ENCODE results near the gene ACTL7A.

The ACTL7A gene

GRCh38 chr9:108876425-108876824, 14.4 kb downstream of the ACTL7A start:
- Histone ChIP-seq H3K9me3 (ENCODE audit: insufficient read depth, low read length, severe bottlenecking) (no peaks in the 10 kb centered on the region), H3K36me3 (ENCODE audit: insufficient read depth, low read length) (peaks cover 79% of the 10 kb centered on the region), H3K27ac (ENCODE audit: low read length) (no peak overlapping the region), H3K4me3 (ENCODE audit: low read depth in 1 of 2, low read length in 2 of 2) (no peak overlapping the region), H3K4me2 (ENCODE audit: insufficient read depth, low read length) (no peak overlapping the region), H4K20me1 (ENCODE audit: insufficient read depth, low read length) (no peaks in the 10 kb centered on the region), H3K4me1 (ENCODE audit: insufficient read depth, low read length) (no peaks in the 10 kb centered on the region), H3K79me2 (ENCODE audit: insufficient read depth, low read length) (no peaks in the 10 kb centered on the region), H2AFZ (ENCODE audit: low read depth, low read length) (no peak overlapping the region), H3K27me3 (ENCODE audit: insufficient read depth, low read length, poor library complexity) (no peaks in the 10 kb centered on the region), H3K9ac (ENCODE audit: low read depth, low read length) (no peak overlapping the region)
- ATAC-seq (ENCODE audit: insufficient read depth, low read depth) (no peak), DNase-seq (no peak)
- TF ChIP-seq CTCF (IDR thresholded peaks at IDR 0.05; ENCODE audit: borderline replicate concordance, extremely low read depth, low read length, poor library complexity, severe bottlenecking) (no peak), EZH2 (IDR thresholded peaks at IDR 0.05; ENCODE audit: borderline replicate concordance, low read depth, low read length, severe bottlenecking) (no peak)

DNA sequence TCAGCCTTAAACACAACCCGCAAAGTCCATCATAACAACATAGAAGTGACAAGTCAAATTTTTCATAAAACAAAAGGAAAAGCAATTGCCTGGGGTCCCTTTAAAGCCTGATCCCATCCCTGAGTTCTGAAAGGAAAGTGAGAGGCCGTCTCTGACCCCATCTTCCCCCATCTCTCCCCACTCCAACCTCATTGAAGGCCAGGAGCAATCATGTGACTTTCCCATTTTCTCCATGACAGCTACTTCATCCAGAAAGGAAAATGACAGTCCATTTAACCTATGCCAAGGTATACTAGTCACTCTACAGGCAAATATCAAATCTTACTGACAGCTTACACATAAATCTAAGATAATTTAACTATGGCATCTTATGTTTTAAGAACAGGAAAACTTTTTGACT, 15.5 kb downstream of the ACTL7A start:
- no peaks in the 10 kb centered on the region for H3K79me2 ChIP-seq (ENCODE audit: insufficient read depth, low read length)
- no peaks in the 10 kb centered on the region for H3K9me3 ChIP-seq (ENCODE audit: insufficient read depth, low read length, severe bottlenecking)
- H3K27ac ChIP-seq (ENCODE audit: low read length): no peak overlapping the region
- no peak overlapping the region for H3K9ac ChIP-seq (ENCODE audit: low read depth, low read length)
- no peaks in the 10 kb centered on the region for H4K20me1 ChIP-seq (ENCODE audit: insufficient read depth, low read length)
- H3K4me2 ChIP-seq (ENCODE audit: insufficient read depth, low read length): no peak overlapping the region
- no peaks in the 10 kb centered on the region for H3K4me1 ChIP-seq (ENCODE audit: insufficient read depth, low read length)
- no peak for DNase-seq
- no peak overlapping the region for H2AFZ ChIP-seq (ENCODE audit: low read depth, low read length)
- TF ChIP-seq EZH2 (IDR thresholded peaks at IDR 0.05; ENCODE audit: borderline replicate concordance, low read depth, low read length, severe bottlenecking) (no peak), CTCF (IDR thresholded peaks at IDR 0.05; ENCODE audit: borderline replicate concordance, extremely low read depth, low read length, poor library complexity, severe bottlenecking) (no peak)
- H3K36me3 ChIP-seq (ENCODE audit: insufficient read depth, low read length): peaks cover 79% of the 10 kb centered on the region
- no peaks in the 10 kb centered on the region for H3K27me3 ChIP-seq (ENCODE audit: insufficient read depth, low read length, poor library complexity)
- H3K4me3 ChIP-seq (ENCODE audit: low read depth in 1 of 2, low read length in 2 of 2): no peak overlapping the region
- no peak for ATAC-seq (ENCODE audit: insufficient read depth, low read depth)

GRCh38 chr9:108880738-108881316, 18.8 kb downstream of the ACTL7A start:
- Histone ChIP-seq H3K27ac (ENCODE audit: low read length) (no peak overlapping the region), H3K27me3 (ENCODE audit: insufficient read depth, low read length, poor library complexity) (no peaks in the 10 kb centered on the region), H4K20me1 (ENCODE audit: insufficient read depth, low read length) (no peaks in the 10 kb centered on the region), H3K4me3 (ENCODE audit: low read depth in 1 of 2, low read length in 2 of 2) (no peak overlapping the region), H3K4me1 (ENCODE audit: insufficient read depth, low read length) (no peaks in the 10 kb centered on the region), H3K4me2 (ENCODE audit: insufficient read depth, low read length) (no peak overlapping the region), H3K9ac (ENCODE audit: low read depth, low read length) (no peak overlapping the region), H3K36me3 (ENCODE audit: insufficient read depth, low read length) (peaks cover 63% of the 10 kb centered on the region), H3K79me2 (ENCODE audit: insufficient read depth, low read length) (no peaks in the 10 kb centered on the region), H3K9me3 (ENCODE audit: insufficient read depth, low read length, severe bottlenecking) (no peaks in the 10 kb centered on the region), H2AFZ (ENCODE audit: low read depth, low read length) (no peak overlapping the region)
- ATAC-seq (ENCODE audit: insufficient read depth, low read depth): no peak
- no peak for DNase-seq
- TF ChIP-seq EZH2 (IDR thresholded peaks at IDR 0.05; ENCODE audit: borderline replicate concordance, low read depth, low read length, severe bottlenecking): no peak
- TF ChIP-seq CTCF (IDR thresholded peaks at IDR 0.05; ENCODE audit: borderline replicate concordance, extremely low read depth, low read length, poor library complexity, severe bottlenecking): no peak
